H1 (cell line): ENCODE data around the gene BRME1. TPM values are rescaled to one million over a fixed set of nuclear protein-coding genes. Genes with fewer than 3 reads are reported as not detected.

Source experiments
- CTCF ChIA-PET: fragments of 300-600 bp; sonication (Branson Sonifier 250); formaldehyde crosslinking; loops from one replicate; lab custom pipeline; 2021; ENCODE audit not compliant: partially characterized antibody; lab: Charles Lee
- POLR2A ChIA-PET: fragments of 300-600 bp; sonication (Branson Sonifier 250); formaldehyde crosslinking; loops from one replicate; lab custom pipeline; 2021; ENCODE audit warnings: inconsistent platforms; ENCODE audit not compliant: partially characterized antibody; lab: Charles Lee
- DNase-seq, 2 experiments: peaks; one replicate each; pipeline versions ENCODE4 v3.0.0 to v3.0.0-alpha.2; 2010 to 2022; ENCODE audit warnings: low spot score in 2 of 2, low read depth in 1 of 2, mixed read lengths in 1 of 2
- FAIRE-seq: peaks from 2 replicates; lab custom pipeline; 2011; peaks lifted over from hg19 to GRCh38; lab: Jason Lieb, UNC
- H2AFZ ChIP-seq: 2 replicates; pipeline ENCODE4 v1.8.1; 2012; ENCODE audit warnings: low read length, inconsistent platforms
- H2AK5ac ChIP-seq: 2 replicates; pipeline ENCODE4 v1.6.1; 2013; ENCODE audit warnings: low read depth, low read length
- H2BK120ac ChIP-seq: replicated peaks from 2 replicates; pipeline ENCODE3; 2013; ENCODE audit warnings: low read depth, low read length, inconsistent platforms
- H2BK12ac ChIP-seq: 2 replicates; pipeline ENCODE4 v1.6.1; 2013; ENCODE audit warnings: low read depth, low read length
- H2BK15ac ChIP-seq: 2 replicates; pipeline ENCODE4 v1.6.1; 2013; ENCODE audit warnings: low read length
- H2BK20ac ChIP-seq: 2 replicates; pipeline ENCODE4 v1.6.1; 2013; ENCODE audit warnings: low read length
- H2BK5ac ChIP-seq: 2 replicates; pipeline ENCODE4 v1.6.1; 2013; ENCODE audit warnings: low read depth, low read length
- H3K14ac ChIP-seq: 2 replicates; pipeline ENCODE4 v1.6.1; 2013; ENCODE audit warnings: inconsistent platforms; ENCODE audit not compliant: insufficient read length
- H3K18ac ChIP-seq: 2 replicates; pipeline ENCODE4 v1.6.1; 2013; ENCODE audit warnings: low read length; ENCODE audit errors: extremely low read depth
- H3K23ac ChIP-seq: 2 replicates; pipeline ENCODE4 v1.6.1; 2013; ENCODE audit warnings: inconsistent platforms; ENCODE audit not compliant: insufficient read length
- H3K23me2 ChIP-seq: 2 replicates; pipeline ENCODE4 v1.6.1; 2013; ENCODE audit warnings: low read depth, low read length
- H3K27ac ChIP-seq: 2 replicates; pipeline ENCODE4 v1.6.1; 2011; ENCODE audit warnings: low read depth, low read length, inconsistent platforms
- H3K27me3 ChIP-seq, 4 experiments: replicated peaks in 1 of 4; 1 replicate in 1 of 4; 2 replicates in 3 of 4; pipeline versions ENCODE4 v1.6.1 to v1.8.1; 2011 to 2013; ENCODE audit warnings: low read length in 3 of 4, mild to moderate bottlenecking in 3 of 4, inconsistent platforms in 2 of 4, mixed read lengths in 2 of 4, moderate library complexity in 1 of 4; ENCODE audit not compliant: control insufficient read depth in 3 of 4, insufficient read depth in 3 of 4; ENCODE audit errors: extremely low read depth in 1 of 4
- H3K36me3 ChIP-seq, 4 experiments: 2 replicates each; pipeline versions ENCODE4 v1.6.1 to v1.8.1; 2011 to 2013; ENCODE audit warnings: mild to moderate bottlenecking in 4 of 4, low read length in 3 of 4, moderate library complexity in 2 of 4, control low read depth in 1 of 4, inconsistent platforms in 1 of 4; ENCODE audit not compliant: insufficient read depth in 4 of 4, control insufficient read depth in 2 of 4
- H3K4ac ChIP-seq: replicated peaks from 2 replicates; pipeline ENCODE3; 2013; ENCODE audit warnings: low read length, low read depth, mixed read lengths, inconsistent platforms; ENCODE audit not compliant: insufficient read length
- H3K4me1 ChIP-seq, 4 experiments: replicated peaks in 1 of 4; 1 replicate in 1 of 4; 2 replicates in 3 of 4; pipeline versions ENCODE4 v1.6.1 to v1.8.1; 2011 to 2013; ENCODE audit warnings: low read length in 3 of 4, inconsistent platforms in 2 of 4, mixed read lengths in 1 of 4; ENCODE audit not compliant: insufficient read depth in 4 of 4, control insufficient read depth in 3 of 4
- H3K4me2 ChIP-seq, 2 experiments: 2 replicates each; pipeline versions ENCODE4 v1.6.1 to v1.8.1; 2011 to 2013; ENCODE audit warnings: low read depth in 2 of 2, low read length in 2 of 2, control low read depth in 1 of 2, inconsistent platforms in 1 of 2, mild to moderate bottlenecking in 1 of 2; ENCODE audit not compliant: insufficient read depth in 1 of 2
- H3K4me3 ChIP-seq, 4 experiments: fragments of 200-600, 300-600 bp in 1 of 4; sonication (generic), shearing (Covaris generic), sonication (Bioruptor Twin) in 1 of 4; 2 replicates each; pipeline versions ENCODE4 v1.5.1 to v1.8.1; 2011 to 2016; ENCODE audit warnings: low read length in 4 of 4, low read depth in 3 of 4, control low read depth in 2 of 4, inconsistent platforms in 2 of 4, mild to moderate bottlenecking in 2 of 4, mixed read lengths in 1 of 4, moderate library complexity in 1 of 4; ENCODE audit not compliant: insufficient read depth in 2 of 4; ENCODE audit errors: extremely low read depth in 1 of 4
- H3K56ac ChIP-seq: replicated peaks from 2 replicates; pipeline ENCODE3; 2013; ENCODE audit warnings: low read depth, mild to moderate bottlenecking, mixed read lengths, low read length, inconsistent platforms; ENCODE audit not compliant: insufficient read length
- H3K79me1 ChIP-seq: 2 replicates; pipeline ENCODE4 v1.6.1; 2013; ENCODE audit warnings: low read depth, low read length, control low read depth
- H3K79me2 ChIP-seq, 2 experiments: 2 replicates each; pipeline versions ENCODE4 v1.6.1 to v1.8.1; 2012 to 2013; ENCODE audit warnings: low read length in 2 of 2, mild to moderate bottlenecking in 2 of 2, inconsistent platforms in 1 of 2; ENCODE audit not compliant: insufficient read depth in 2 of 2, control insufficient read depth in 1 of 2
- H3K9ac ChIP-seq, 4 experiments: replicated peaks in 1 of 4; 1 replicate in 1 of 4; 2 replicates in 3 of 4; pipeline versions ENCODE4 v1.6.1 to v1.8.1; 2011 to 2013; ENCODE audit warnings: low read depth in 3 of 4, low read length in 3 of 4, control low read depth in 2 of 4, mild to moderate bottlenecking in 2 of 4, moderate library complexity in 2 of 4, inconsistent platforms in 1 of 4; ENCODE audit errors: extremely low read depth in 1 of 4
- H3K9me3 ChIP-seq, 2 experiments: 2 replicates each; pipeline versions ENCODE4 v1.6.1 to v1.8.1; 2012 to 2013; ENCODE audit warnings: mild to moderate bottlenecking in 2 of 2, moderate library complexity in 2 of 2, control low read depth in 1 of 2, inconsistent platforms in 1 of 2, low read depth in 1 of 2, low read length in 1 of 2, mixed read lengths in 1 of 2; ENCODE audit not compliant: insufficient read depth in 2 of 2
- H4K20me1 ChIP-seq, 2 experiments: replicated peaks in 1 of 2; 2 replicates each; pipeline versions ENCODE3 to v1.8.1; 2011 to 2013; ENCODE audit warnings: inconsistent platforms in 2 of 2, low read length in 2 of 2, mild to moderate bottlenecking in 1 of 2; ENCODE audit not compliant: insufficient read depth in 2 of 2, control insufficient read depth in 1 of 2
- H4K5ac ChIP-seq: 2 replicates; pipeline ENCODE4 v1.6.1; 2013; ENCODE audit warnings: low read length, low read depth, mixed read lengths, inconsistent platforms; ENCODE audit not compliant: insufficient read length
- H4K8ac ChIP-seq: 2 replicates; pipeline ENCODE4 v1.8.0; 2013; ENCODE audit warnings: mild to moderate bottlenecking, moderate library complexity, low read length, inconsistent platforms; ENCODE audit not compliant: insufficient read depth; ENCODE audit errors: extremely low read depth
- H4K91ac ChIP-seq: replicated peaks from 2 replicates; pipeline ENCODE3; 2013; ENCODE audit warnings: low read length, mixed read lengths, inconsistent platforms; ENCODE audit not compliant: insufficient read length
- ATF2 ChIP-seq: IDR thresholded peaks from 2 replicates; pipeline ENCODE4 v1.6.1; 2012; ENCODE audit warnings: low read length, inconsistent platforms
- FOSL1 ChIP-seq: IDR thresholded peaks from 2 replicates; pipeline ENCODE4 v1.6.1; 2011; ENCODE audit warnings: mild to moderate bottlenecking, low read depth, low read length, moderate library complexity; ENCODE audit not compliant: insufficient read depth
- JUND ChIP-seq: IDR thresholded peaks from 2 replicates; pipeline ENCODE4 v1.6.1; 2011; ENCODE audit warnings: mild to moderate bottlenecking, improper control_type of control experiment, low read length
- KDM4A ChIP-seq: IDR thresholded peaks from one replicate; pipeline ENCODE4 v1.7.1; 2012; ENCODE audit warnings: low read depth, mild to moderate bottlenecking, moderate library complexity, low read length, inconsistent platforms; ENCODE audit not compliant: severe bottlenecking
- SUZ12 ChIP-seq: fragments of 200-600 bp; sonication (generic); IDR thresholded peaks from 2 replicates; pipeline ENCODE4 v1.6.1; 2012; ENCODE audit warnings: mild to moderate bottlenecking, inconsistent platforms, low read length, moderate library complexity, mixed read lengths
- TEAD4 ChIP-seq: IDR thresholded peaks from 2 replicates; pipeline ENCODE4 v1.6.1; 2012; ENCODE audit warnings: low read depth, low read length, inconsistent platforms, mixed read lengths
- YY1 ChIP-seq: IDR thresholded peaks from 2 replicates; pipeline ENCODE4 v1.6.1; 2011; ENCODE audit warnings: low read depth, mild to moderate bottlenecking, low read length
- WGBS, 2 experiments: shearing (Covaris generic) in 1 of 2; methylation state at CpG; one replicate each; pipeline versions ENCODE4 v1.1.6 to v1.1.7; 2013 to 2015; ENCODE audit warnings: low lambda C conversion rate in 2 of 2, mixed read lengths in 2 of 2, inconsistent platforms in 1 of 2, low coverage in 1 of 2, missing lambda C conversion rate in 1 of 2; ENCODE audit not compliant: insufficient replicate concordance in 2 of 2, insufficient coverage in 1 of 2, insufficient read length in 1 of 2; ENCODE audit errors: extremely low coverage in 1 of 2, missing lambda C conversion rate in 1 of 2; 5-methylcytosine and 5-hydroxymethylcytosine counted together
- polyA plus RNA-seq, 7 experiments: library from polyadenylated mRNA; depleted of rRNA in 3 of 7; stranded (reverse) in 5 of 7; unstranded in 2 of 7; fragments of >200 nt in 5 of 7; fragments of 200-250 nt in 2 of 7; gene quantifications; 1 replicate in 5 of 7; 2 replicates in 1 of 7; 4 replicates in 1 of 7; pipeline versions ENCODE4 v1.2.1 to v1.2.3, GENCODE V29; 2011 to 2013; ENCODE audit warnings: missing spikeins in 2 of 7, mixed read lengths in 2 of 7
- total RNA-seq: library from RNA; stranded (reverse); fragmentation: NEBNext Ultra II Directional; extraction: Animal tissue kit (Norgen Biotek cat#: 25700); gene quantifications from 2 replicates; pipeline ENCODE4 v1.2.1, GENCODE V29; 2021

The BRME1 gene
- total and polyA plus RNA-seq, 2 of the 8 experiments (the other 6 are each of a cell fraction or from before 2014, with no cell fraction given), result 4.6 to 4.7 TPM

- 85% methylated on average over 11 of the region's 17 CpGs; no CpG with 5 or more reads in 1 of the 2 experiments for WGBS, 2 experiments
- DNase-seq, result no peak
- TF ChIP-seq FOSL1 (no peak), TEAD4 (no peak), KDM4A (no peak), ATF2 (no peak), JUND (no peak), YY1 (no peak), SUZ12 (no peak)
Observed at GRCh38 chr19:13930402-13930801, 24.5 kb upstream of the BRME1 start.

More at GRCh38 chr19:13930402-13930801, 24.5 kb upstream of the BRME1 start:
- H2BK20ac ChIP-seq, result no peak overlapping the region
- H3K4me1 ChIP-seq, result peaks cover 0 to 16% (median 3%) of the 10 kb centered on the region in 4 experiments; a peak in 4 of 7 replicates
- no peak overlapping the region for H2BK15ac ChIP-seq
- H3K27ac ChIP-seq, result no peak overlapping the region
- H3K79me2 ChIP-seq, result no peaks in the 10 kb centered on the region
- H3K9ac ChIP-seq, result no peak overlapping the region
- H2AK5ac ChIP-seq, result no peak overlapping the region
- peaks cover 3% of the 10 kb centered on the region; the same call in 1 of the 2 replicates for H3K79me1 ChIP-seq
- H3K4ac ChIP-seq, result no peak overlapping the region
- H2BK5ac ChIP-seq, result no peak overlapping the region
- H3K18ac ChIP-seq, result no peak overlapping the region
- H4K5ac ChIP-seq, result no peak overlapping the region
- H4K91ac ChIP-seq, result no peak overlapping the region
- CTCF ChIA-PET, result interaction anchor here (1.0 to 1.4 kb wide), 2 partner anchors 28 to 47 kb away, joined by 3 to 4 read pairs; no protein-coding TSS in a partner anchor
- no peak overlapping the region for H2BK12ac ChIP-seq
- POLR2A ChIA-PET, result interaction anchor here (1.0 to 5.4 kb wide), 6 partner anchors 9 to 33 kb away, joined by 3 to 39 read pairs (median 4); partner anchors contain the start of gene DCAF15
- H2AFZ ChIP-seq, result no peak overlapping the region
- H4K20me1 ChIP-seq, result peaks cover 0 to 6% of the 10 kb centered on the region in 2 experiments
- peaks cover 2 to 20% (median 11%) of the 10 kb centered on the region in 4 experiments; a peak in 6 of 8 replicates for H3K36me3 ChIP-seq
- H3K23ac ChIP-seq, result no peak overlapping the region
- no peaks in the 10 kb centered on the region for H3K9me3 ChIP-seq
- H3K4me2 ChIP-seq, result no peak overlapping the region
- H3K27me3 ChIP-seq, result no peaks in the 10 kb centered on the region
- H3K23me2 ChIP-seq, result 0 out of 2 replicates have a peak, but pooled peaks cover 4% of the 10 kb centered on the region
- H3K56ac ChIP-seq, result no peak overlapping the region
- no peak overlapping the region for H2BK120ac ChIP-seq
- no peak overlapping the region; the same call in 1 of the 2 replicates for H4K8ac ChIP-seq
- FAIRE-seq, result no peak
- H3K14ac ChIP-seq, result no peak overlapping the region
- H3K4me3 ChIP-seq, result no peak overlapping the region
